Peyer's patch (tissue), 4 donors: ENCODE results near the gene GPR108. TPM values are rescaled to one million over a fixed set of nuclear protein-coding genes. Genes with fewer than 3 reads are reported as not detected.

ENCODE experiments used
- DNase-seq, 3 donors: peaks; one replicate each; pipeline ENCODE4 v3.0.0-alpha.2; 2017 to 2019
- H3K27ac ChIP-seq, 4 donors: fragments of 200-600 bp; sonication (generic); one replicate each; pipeline ENCODE4 v1.5.1; 2016 to 2019
- H3K27me3 ChIP-seq, 2 donors: fragments of 200-600 bp; sonication (generic); one replicate each; pipeline ENCODE4 v1.5.1; 2019
- H3K36me3 ChIP-seq, 3 donors: fragments of 200-600 bp; sonication (generic); one replicate each; pipeline ENCODE4 v1.5.1; 2016 to 2019
- H3K4me1 ChIP-seq, 4 donors: fragments of 200-600 bp; sonication (generic); one replicate each; pipeline ENCODE4 v1.5.1; 2016 to 2019
- H3K4me3 ChIP-seq, 4 donors: fragments of 200-600 bp; sonication (generic); 1 replicate in 3 of 4; 2 replicates in 1 of 4; pipeline ENCODE4 v1.5.1; 2016 to 2019; ENCODE audit warnings: mild to moderate bottlenecking in 1 of 4
- H3K9me3 ChIP-seq, 4 donors: fragments of 200-600 bp; sonication (generic); one replicate each; pipeline ENCODE4 v1.5.1; 2016 to 2019; ENCODE audit warnings: mild to moderate bottlenecking in 1 of 4
- POLR2A ChIP-seq, 2 donors: fragments of 450-650 bp; IDR thresholded peaks; one replicate each; pipeline ENCODE4 v1.5.1; 2017; ENCODE audit warnings: antibody characterized with exemption in 2 of 2, mild to moderate bottlenecking in 2 of 2, moderate library complexity in 2 of 2
- total RNA-seq, 4 donors: library from RNA; depleted of rRNA; stranded (reverse); fragments of >200 nt; gene quantifications; one replicate each; pipeline ENCODE4 v1.1.0, GENCODE V29; 2016
- TF ChIP-seq, protein P1 (sequence below), 6 experiments: fragments of 450-650 bp in 4 of 6; fragments of 200-600 bp in 2 of 6; sonication (generic) in 1 of 6; IDR thresholded peaks; one replicate each; pipeline ENCODE4 v1.5.1; 2017 to 2019; ENCODE audit warnings: antibody characterized with exemption in 6 of 6, mild to moderate bottlenecking in 3 of 6, moderate library complexity in 1 of 6

GPR108 gene
- total RNA-seq, 4 donors from 2014 or later: 54.5 to 133 (median 92.2) TPM

GRCh38 chr19:6706633-6706958 is 30.8 kb downstream of the GPR108 start:
- Histone ChIP-seq H3K9me3 (no peaks in the 10 kb centered on the region), H3K36me3 (no peaks in the 10 kb centered on the region), H3K27me3 (no peaks in the 10 kb centered on the region), H3K4me3 (no peak overlapping the region), H3K4me1 (no peaks in the 10 kb centered on the region), H3K27ac (no peak overlapping the region)
- DNase-seq: no peak
- TF ChIP-seq POLR2A (IDR thresholded peaks at IDR 0.05): no peak
- TF ChIP-seq, protein P1, sequence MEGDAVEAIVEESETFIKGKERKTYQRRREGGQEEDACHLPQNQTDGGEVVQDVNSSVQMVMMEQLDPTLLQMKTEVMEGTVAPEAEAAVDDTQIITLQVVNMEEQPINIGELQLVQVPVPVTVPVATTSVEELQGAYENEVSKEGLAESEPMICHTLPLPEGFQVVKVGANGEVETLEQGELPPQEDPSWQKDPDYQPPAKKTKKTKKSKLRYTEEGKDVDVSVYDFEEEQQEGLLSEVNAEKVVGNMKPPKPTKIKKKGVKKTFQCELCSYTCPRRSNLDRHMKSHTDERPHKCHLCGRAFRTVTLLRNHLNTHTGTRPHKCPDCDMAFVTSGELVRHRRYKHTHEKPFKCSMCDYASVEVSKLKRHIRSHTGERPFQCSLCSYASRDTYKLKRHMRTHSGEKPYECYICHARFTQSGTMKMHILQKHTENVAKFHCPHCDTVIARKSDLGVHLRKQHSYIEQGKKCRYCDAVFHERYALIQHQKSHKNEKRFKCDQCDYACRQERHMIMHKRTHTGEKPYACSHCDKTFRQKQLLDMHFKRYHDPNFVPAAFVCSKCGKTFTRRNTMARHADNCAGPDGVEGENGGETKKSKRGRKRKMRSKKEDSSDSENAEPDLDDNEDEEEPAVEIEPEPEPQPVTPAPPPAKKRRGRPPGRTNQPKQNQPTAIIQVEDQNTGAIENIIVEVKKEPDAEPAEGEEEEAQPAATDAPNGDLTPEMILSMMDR (IDR thresholded peaks at IDR 0.05): no peak

DNA sequence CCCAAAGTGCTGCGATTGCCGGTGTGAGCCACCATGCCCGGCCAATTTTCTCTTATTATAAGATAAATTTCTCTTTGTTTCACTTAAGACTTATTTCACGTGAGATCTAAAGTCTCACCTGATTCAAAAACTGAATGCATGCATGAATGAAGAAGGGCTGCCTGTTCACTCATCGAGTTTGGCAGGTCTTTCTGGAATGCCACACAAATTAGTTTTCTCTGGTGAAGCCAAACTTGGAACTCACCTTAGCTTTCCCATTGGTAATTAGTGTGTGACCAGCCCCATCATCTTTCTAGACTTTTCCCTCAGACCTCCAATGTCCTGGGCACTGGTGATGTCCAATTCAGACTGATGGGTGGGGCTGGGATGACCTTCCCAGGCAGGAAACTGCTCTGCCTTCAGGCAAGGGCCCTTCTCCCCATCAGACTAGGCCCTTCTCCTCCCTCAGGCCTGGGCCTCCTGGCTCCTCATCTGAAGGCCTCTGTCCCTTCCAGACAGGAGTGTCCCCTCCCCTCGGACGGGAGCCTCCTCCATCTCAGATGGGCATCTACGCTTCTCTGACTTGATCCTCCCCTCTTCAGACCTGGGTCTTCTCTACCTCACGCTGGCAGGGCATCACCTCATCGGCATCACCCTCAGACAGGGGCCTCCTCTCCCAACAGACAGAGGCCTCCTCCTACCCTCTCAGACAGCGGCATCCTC is 31.3 kb downstream of the GPR108 start:
- Histone ChIP-seq H3K4me1 (no peaks in the 10 kb centered on the region), H3K9me3 (no peaks in the 10 kb centered on the region), H3K4me3 (no peak overlapping the region), H3K27ac (no peak overlapping the region), H3K27me3 (no peaks in the 10 kb centered on the region), H3K36me3 (no peaks in the 10 kb centered on the region)
- no peak for TF ChIP-seq POLR2A (IDR thresholded peaks at IDR 0.05)
- TF ChIP-seq, protein P1 (IDR thresholded peaks at IDR 0.05): no peak
- peak in 1 of 3 donors; percentile 37 for DNase-seq

DNA sequence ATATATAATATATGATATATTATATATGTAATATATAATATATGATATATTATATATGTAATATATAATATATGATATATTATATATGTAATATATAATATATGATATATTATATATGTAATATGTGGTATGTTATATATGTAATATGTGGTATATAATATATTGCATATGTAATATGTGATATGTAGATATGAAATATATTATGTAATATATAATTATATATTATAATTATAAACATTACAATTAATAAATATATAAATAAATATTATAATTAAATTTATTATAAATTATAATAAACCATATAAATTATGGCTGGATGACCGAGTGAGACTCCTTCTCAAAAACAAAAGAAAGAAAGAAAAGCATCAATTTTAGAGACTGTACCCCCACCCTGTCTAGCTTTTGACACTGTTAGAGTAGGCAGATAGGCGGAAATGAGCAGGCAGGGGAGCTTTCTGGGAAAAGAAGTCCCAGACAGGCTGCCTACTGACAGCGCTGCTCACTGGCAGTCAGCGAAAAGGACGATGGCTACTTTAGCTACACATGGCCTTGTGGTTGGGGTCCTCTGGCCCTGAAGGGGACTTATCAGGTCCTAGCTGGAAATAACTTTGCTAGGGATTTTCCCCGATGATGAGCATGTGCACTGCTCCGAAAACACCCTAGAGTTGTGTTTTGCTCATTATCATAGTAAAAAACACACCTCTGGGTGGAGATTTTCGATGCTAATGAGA is 36.6 kb downstream of the GPR108 start:
- Histone ChIP-seq H3K27me3 (no peaks in the 10 kb centered on the region), H3K9me3 (no peaks in the 10 kb centered on the region), H3K36me3 (no peaks in the 10 kb centered on the region), H3K4me3 (no peak overlapping the region), H3K27ac (no peak overlapping the region), H3K4me1 (no peaks in the 10 kb centered on the region)
- TF ChIP-seq POLR2A (IDR thresholded peaks at IDR 0.05): no peak
- TF ChIP-seq, protein P1 (IDR thresholded peaks at IDR 0.05): no peak
- peak in 1 of 3 donors; percentile 5 for DNase-seq

DNA sequence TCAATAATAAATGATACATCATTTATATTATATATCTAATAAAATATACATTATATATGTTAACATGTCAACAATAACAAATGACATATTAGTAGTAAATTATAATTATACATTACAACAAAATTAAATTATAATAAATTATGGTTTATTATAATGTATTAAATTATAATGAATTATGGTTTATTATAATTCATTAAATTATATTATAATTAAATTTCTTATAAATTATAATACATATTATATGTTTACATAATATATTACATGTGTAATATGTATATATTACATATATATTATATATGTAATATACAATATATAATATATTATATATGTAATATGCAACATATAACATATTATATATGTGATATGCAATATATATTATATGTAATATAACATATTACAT is 37.4 kb downstream of the GPR108 start:
- no peak for TF ChIP-seq POLR2A (IDR thresholded peaks at IDR 0.05)
- TF ChIP-seq, protein P1 (IDR thresholded peaks at IDR 0.05): no peak
- no peak overlapping the region for H3K4me3 ChIP-seq
- no peaks in the 10 kb centered on the region for H3K27me3 ChIP-seq
- no peak for DNase-seq
- no peaks in the 10 kb centered on the region for H3K36me3 ChIP-seq
- H3K27ac ChIP-seq: no peak overlapping the region
- H3K4me1 ChIP-seq: no peaks in the 10 kb centered on the region
- H3K9me3 ChIP-seq: no peaks in the 10 kb centered on the region

DNA sequence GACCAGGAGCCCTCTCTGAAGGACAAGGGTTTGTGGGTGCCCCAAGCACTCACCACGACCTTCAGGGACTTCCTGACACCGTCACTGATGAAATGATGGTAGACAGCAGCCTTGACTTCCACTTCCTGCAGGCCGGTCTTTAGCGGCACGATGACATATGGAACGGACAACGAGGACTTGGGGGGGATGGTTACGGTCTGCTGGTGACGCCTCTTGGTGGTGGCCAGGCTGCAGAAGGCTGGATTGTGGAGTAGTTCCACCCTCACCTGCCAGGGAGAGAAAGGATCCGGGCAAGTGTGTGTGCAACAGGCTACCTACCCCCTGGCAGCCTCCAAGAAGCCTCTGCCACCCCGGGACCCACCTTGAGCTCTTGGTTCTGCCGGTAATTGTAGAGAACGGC is 40.1 kb downstream of the GPR108 start:
- H3K27ac ChIP-seq: no peak overlapping the region
- H3K4me3 ChIP-seq: no peak overlapping the region
- DNase-seq: no peak
- H3K36me3 ChIP-seq: no peaks in the 10 kb centered on the region
- H3K27me3 ChIP-seq: no peaks in the 10 kb centered on the region
- TF ChIP-seq, protein P1 (IDR thresholded peaks at IDR 0.05): no peak
- H3K4me1 ChIP-seq: no peaks in the 10 kb centered on the region
- H3K9me3 ChIP-seq: no peaks in the 10 kb centered on the region
